Daoy (cell line): Measurements from ENCODE around the gene PCDHB13. TPM values are rescaled to one million over a fixed set of nuclear protein-coding genes. Genes with fewer than 3 reads are reported as not detected.
"Not testable (repeated sequence)": the region's sequence is repeated elsewhere in the genome, so short reads cannot be mapped to it uniquely, and the experiment has no call there.

Experiments
- DNase-seq: peaks from one replicate; pipeline ENCODE4 v3.0.0-alpha.2; 2015; ENCODE audit warnings: low read depth
- total RNA-seq: library from RNA; depleted of rRNA; stranded (reverse); fragments of >200 nt; shearing (Covaris generic); gene quantifications from 2 replicates; pipeline ENCODE4 v1.2.3, GENCODE V29; 2014; rRNA removed

Gene PCDHB13
- 1.7 and 2.1 TPM in 2 replicates for total RNA-seq

DNA sequence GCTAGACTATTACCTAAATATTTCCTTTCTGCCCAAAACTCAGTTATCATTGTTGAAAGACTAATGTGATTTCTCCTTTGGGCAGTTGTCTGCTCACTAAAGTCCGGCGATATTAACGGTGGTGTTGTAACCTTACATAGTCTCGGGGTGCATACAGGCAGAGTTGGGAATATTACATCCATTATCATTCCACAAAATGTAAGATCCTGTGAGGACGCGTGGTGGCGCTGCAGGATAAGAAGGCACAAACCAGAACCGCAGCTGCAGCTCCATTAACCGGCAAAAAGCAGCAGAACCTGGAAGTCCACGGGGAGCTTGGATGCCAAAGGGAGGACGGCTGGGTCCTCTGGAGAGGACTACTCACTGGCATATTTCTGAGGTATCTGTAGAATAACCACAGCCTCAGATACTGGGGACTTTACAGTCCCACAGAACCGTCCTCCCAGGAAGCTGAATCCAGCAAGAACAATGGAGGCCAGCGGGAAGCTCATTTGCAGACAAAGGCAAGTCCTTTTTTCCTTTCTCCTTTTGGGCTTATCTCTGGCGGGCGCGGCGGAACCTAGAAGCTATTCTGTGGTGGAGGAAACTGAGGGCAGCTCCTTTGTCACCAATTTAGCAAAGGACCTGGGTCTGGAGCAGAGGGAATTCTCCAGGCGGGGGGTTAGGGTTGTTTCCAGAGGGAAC is at the start of gene PCDHB13:
Gene PCDHB13 (plus strand): TSS at position 264 of the 684 bp plus-strand sequence. CDS start 205 bp downstream, at position 469.
- DNase-seq = peak; percentile 72

DNA sequence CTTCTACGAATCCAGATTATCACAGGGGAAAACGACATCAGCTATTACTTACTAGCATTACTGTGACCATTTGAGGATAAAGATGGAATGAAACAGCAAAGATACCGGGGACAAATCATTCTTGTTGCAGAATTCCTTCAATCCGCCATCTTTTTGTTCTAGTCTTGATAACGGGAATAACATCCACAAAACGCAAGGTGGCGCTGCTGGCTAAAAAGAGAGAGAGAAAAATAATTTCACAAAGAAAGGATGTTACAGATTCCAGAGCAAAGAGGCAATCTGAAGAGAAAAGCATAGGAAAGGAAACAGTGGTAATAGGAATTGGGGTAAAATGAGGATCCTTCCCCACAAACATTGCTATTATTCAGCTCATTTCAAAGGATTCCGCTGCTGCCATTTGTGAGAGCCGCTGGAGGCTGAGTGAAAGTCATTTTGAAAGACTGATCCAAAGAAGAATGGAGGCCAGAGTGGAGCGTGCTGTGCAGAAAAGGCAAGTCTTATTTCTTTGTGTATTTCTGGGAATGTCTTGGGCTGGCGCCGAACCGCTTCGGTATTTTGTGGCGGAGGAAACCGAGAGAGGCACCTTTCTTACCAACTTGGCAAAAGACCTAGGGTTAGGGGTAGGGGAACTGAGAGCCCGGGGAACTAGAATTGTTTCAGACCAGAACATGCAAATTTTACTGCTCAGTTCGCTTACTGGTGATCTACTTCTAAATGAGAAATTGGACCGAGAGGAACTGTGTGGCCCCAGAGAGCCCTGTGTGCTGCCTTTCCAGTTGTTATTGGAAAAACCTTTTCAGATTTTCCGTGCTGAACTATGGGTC is 41.1 kb upstream of the PCDHB13 start, which contains the start of gene PCDHB7:
Gene PCDHB7 (plus strand): TSS at position 264 of the 824 bp plus-strand sequence. CDS start 192 bp downstream, at position 456.
- DNase-seq = peak; percentile 66

DNA sequence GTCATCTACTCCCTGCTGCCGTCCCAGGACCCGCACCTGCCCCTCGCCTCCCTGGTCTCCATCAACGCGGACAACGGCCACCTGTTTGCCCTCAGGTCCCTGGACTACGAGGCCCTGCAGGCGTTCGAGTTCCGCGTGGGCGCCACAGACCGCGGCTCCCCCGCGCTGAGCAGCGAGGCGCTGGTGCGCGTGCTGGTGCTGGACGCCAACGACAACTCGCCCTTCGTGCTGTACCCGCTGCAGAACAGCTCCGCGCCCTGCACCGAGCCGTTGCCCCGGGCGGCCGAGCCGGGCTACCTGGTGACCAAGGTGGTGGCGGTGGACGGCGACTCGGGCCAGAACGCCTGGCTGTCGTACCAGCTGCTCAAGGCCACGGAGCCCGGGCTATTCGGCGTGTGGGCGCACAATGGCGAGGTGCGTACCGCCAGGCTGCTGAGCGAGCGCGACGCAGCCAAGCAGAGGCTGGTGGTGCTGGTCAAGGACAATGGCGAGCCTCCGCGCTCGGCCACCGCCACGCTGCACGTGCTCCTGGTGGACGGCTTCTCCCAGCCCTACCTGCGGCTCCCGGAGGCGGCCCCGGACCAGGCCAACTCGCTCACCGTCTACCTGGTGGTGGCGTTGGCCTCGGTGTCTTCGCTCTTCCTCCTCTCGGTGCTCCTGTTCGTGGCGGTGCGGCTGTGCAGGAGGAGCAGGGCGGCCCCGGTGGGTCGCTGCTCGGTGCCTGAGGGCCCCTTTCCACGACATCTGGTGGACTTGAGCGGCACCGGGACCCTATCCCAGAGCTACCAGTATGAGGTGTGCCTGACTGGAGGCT is 39.2 kb upstream of the PCDHB13 start:
- DNase-seq = not testable (repeated sequence)

DNA sequence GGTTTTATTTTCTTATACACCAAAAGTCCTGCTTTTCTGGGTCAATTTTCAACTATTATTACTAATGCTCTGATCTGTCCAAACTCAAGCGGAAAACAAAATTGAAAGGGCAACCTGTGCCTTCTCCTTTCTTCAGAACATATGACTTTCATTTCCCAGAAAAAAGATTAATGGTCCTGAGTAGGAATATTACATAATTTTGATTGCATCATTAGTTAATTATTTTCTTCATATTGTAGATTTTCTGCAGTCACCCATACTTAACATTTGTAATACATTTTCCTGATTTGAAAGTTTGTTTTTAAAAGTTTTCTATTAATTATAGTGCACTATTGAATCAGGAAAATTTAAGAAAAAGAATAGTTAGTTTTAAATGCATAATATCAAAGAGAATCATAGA is 37.8 kb upstream of the PCDHB13 start:
- no peak for DNase-seq

DNA sequence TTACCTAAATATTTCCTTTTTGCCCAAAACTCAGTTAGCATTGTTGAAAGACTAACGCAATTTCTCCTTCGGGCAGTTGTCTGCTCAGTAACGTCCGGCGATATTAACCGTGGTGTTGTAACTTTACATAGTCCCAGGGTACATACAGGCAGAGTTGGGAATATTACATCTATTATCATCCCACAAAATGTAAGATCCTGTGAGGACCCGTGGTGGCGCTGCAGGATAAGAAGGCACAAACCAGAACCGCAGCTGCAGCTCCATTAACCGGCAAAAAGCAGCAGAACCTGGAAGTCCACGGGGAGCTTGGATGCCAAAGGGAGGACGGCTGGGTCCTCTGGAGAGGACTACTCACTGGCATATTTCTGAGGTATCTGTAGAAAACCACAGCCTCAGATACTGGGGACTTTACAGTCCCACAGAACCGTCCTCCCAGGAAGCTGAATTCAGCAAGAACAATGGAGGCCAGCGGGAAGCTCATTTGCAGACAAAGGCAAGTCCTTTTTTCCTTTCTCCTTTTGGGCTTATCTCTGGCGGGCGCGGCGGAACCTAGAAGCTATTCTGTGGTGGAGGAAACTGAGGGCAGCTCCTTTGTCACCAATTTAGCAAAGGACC is 36.0 kb upstream of the PCDHB13 start, which contains the start of gene PCDHB8:
Gene PCDHB8 (plus strand): TSS at position 214 of the 615 bp plus-strand sequence. CDS start 245 bp downstream, at position 459.
- DNase-seq = peak; percentile 63

DNA sequence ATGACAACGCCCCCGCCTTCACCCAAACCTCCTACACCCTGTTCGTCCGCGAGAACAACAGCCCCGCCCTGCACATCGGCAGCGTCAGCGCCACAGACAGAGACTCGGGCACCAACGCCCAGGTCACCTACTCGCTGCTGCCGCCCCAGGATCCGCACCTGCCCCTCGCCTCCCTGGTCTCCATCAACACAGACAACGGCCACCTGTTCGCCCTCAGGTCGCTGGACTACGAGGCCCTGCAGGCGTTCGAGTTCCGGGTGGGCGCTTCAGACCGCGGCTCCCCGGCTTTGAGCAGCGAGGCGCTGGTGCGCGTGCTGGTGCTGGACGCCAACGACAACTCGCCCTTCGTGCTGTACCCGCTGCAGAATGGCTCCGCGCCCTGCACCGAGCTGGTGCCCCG is 34.3 kb upstream of the PCDHB13 start:
- DNase-seq = not testable (repeated sequence)

DNA sequence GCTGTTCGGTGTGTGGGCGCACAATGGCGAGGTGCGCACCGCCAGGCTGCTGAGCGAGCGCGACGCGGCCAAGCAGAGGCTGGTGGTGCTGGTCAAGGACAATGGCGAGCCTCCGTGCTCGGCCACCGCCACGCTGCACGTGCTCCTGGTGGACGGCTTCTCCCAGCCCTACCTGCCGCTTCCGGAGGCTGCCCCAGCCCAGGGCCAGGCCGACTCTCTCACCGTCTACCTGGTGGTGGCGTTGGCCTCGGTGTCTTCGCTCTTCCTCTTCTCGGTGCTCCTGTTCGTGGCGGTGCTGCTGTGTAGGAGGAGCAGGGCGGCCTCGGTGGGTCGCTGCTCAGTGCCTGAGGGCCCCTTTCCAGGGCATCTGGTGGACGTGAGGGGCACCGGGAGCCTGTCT is 33.8 kb upstream of the PCDHB13 start:
- not testable (repeated sequence) for DNase-seq

DNA sequence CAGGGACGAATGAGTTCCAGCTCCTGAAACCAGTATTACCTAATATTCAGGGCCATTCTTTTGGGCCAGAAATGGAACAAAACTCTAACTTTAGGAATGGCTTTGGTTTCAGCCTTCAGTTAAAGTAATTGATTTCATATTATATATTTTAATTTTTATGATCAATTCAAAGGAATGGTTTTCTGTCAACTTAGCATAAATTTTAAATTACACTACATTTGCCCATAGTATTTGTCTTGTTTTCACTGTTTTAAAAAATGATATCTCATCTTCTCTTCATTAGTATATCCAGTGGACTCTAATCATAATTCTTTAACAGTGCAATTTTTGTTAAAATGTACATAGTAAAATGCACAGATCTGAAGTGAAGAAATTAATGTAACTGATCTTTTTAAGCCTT is 33.4 kb upstream of the PCDHB13 start:
- no peak for DNase-seq

DNA sequence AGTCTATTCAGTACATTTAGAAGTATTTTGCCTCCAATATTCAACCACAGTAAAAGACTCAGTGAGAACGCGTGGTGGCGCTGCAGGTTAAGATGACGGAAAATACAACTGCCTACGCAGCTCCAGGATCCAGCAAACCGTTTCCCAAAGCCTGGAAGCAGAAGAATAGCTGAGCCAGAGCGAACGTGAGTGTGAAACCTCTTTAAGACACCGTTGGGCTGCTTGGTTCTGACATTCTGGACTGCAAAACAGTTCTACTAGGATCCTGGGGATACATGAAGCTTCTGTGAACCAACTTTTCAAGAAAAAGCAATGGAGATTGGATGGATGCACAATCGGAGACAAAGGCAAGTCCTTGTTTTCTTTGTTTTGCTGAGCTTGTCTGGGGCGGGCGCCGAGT is 31.5 kb upstream of the PCDHB13 start, which contains the start of gene PCDHB16:
Gene PCDHB16 (plus strand): TSS at position 140 of the 400 bp plus-strand sequence. CDS start 173 bp downstream, at position 313.
- DNase-seq = peak; percentile 76

DNA sequence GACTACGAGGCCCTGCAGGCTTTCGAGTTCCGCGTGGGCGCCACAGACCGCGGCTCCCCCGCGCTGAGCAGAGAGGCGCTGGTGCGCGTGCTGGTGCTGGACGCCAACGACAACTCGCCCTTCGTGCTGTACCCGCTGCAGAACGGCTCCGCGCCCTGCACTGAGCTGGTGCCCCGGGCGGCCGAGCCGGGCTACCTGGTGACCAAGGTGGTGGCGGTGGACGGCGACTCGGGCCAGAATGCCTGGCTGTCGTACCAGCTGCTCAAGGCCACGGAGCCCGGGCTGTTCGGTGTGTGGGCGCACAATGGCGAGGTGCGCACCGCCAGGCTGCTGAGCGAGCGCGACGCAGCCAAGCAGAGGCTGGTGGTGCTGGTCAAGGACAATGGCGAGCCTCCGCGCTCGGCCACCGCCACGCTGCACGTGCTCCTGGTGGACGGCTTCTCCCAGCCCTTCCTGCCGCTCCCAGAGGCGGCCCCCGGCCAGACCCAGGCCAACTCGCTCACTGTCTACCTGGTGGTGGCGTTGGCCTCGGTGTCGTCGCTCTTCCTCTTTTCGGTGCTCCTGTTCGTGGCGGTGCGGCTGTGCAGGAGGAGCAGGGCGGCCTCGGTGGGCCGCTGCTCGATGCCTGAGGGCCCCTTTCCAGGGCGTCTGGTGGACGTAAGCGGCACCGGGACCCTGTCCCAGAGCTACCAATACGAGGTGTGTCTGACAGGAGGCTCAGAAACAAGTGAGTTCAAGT is 29.4 kb upstream of the PCDHB13 start:
- not testable (repeated sequence) for DNase-seq

DNA sequence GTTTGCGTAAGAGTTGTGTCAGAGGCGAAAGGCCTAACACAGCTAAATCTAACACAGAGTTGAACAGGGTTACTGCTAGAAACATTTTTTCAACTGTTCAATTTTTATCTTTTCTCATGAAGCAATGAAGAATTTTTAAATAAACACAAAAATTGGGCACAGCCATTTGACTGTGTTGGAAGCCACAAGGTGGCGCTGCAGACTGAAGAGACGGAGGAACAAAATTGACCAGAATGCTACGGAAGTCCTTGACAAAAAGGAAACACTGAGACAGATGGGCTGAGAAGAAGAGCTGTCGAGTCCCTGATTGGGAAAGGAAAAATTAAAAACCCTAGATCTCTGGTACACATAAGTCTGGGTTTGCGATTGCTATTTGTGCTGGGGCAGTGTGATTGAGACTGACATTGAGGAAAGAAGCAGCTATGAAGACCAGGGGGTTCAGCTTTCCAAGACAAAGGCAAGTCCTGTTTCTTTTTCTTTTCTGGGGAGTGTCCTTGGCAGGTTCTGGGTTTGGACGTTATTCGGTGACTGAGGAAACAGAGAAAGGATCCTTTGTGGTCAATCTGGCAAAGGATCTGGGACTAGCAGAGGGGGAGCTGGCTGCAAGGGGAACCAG is 26.7 kb upstream of the PCDHB13 start, which contains the start of gene PCDHB9:
Gene PCDHB9 (plus strand): TSS at position 265 of the 616 bp plus-strand sequence. CDS start 158 bp downstream, at position 423.
- DNase-seq = peak; percentile 63

DNA sequence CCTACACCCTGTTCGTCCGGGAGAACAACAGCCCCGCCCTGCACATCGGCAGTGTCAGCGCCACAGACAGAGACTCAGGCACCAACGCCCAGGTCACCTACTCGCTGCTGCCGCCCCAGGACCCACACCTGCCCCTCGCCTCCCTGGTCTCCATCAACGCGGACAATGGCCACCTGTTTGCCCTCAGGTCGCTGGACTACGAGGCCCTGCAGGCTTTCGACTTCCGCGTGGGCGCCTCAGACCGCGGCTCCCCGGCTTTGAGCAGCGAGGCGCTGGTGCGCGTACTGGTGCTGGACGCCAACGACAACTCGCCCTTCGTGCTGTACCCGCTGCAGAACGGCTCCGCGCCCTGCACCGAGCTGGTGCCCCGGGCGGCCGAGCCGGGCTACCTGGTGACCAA is 25.0 kb upstream of the PCDHB13 start:
- not testable (repeated sequence) for DNase-seq

DNA sequence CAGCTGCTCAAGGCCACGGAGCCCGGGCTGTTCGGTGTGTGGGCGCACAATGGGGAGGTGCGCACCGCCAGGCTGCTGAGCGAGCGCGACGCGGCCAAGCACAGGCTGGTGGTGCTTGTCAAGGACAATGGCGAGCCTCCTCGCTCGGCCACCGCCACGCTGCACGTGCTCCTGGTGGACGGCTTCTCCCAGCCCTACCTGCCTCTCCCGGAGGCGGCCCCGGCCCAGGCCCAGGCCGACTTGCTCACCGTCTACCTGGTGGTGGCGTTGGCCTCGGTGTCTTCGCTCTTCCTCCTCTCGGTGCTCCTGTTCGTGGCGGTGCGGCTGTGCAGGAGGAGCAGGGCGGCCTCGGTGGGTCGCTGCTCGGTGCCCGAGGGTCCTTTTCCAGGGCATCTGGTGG is 24.6 kb upstream of the PCDHB13 start:
- not testable (repeated sequence) for DNase-seq

DNA sequence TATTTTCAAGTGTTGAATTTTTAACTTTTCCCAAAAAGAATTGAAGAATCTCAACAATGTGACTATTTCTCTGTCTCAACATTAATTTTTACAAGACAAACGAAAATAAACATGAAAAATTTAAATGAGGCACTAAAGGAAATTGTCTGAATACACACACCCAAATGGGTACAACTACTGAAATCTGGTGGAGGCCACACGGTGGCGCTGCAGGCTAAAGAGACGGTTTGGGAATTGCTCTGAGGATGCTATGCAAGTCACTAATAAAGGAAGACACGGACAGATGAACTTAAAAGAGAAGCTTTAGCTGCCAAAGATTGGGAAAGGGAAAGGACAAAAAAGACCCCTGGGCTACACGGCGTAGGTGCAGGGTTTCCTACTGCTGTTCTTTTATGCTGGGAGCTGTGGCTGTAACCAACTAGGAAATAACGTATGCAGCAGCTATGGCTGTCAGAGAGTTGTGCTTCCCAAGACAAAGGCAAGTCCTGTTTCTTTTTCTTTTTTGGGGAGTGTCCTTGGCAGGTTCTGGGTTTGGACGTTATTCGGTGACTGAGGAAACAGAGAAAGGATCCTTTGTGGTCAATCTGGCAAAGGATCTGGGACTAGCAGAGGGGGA is 21.5 kb upstream of the PCDHB13 start, which contains the start of gene PCDHB10:
Gene PCDHB10 (plus strand): TSS at position 244 of the 616 bp plus-strand sequence. CDS start 200 bp downstream, at position 444.
- peak; percentile 65 for DNase-seq

DNA sequence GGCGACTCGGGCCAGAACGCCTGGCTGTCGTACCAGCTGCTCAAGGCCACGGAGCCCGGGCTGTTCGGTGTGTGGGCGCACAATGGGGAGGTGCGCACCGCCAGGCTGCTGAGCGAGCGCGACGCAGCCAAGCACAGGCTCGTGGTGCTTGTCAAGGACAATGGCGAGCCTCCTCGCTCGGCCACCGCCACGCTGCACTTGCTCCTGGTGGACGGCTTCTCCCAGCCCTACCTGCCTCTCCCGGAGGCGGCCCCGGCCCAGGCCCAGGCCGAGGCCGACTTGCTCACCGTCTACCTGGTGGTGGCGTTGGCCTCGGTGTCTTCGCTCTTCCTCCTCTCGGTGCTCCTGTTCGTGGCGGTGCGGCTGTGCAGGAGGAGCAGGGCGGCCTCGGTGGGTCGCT is 19.4 kb upstream of the PCDHB13 start:
- not testable (repeated sequence) for DNase-seq

DNA sequence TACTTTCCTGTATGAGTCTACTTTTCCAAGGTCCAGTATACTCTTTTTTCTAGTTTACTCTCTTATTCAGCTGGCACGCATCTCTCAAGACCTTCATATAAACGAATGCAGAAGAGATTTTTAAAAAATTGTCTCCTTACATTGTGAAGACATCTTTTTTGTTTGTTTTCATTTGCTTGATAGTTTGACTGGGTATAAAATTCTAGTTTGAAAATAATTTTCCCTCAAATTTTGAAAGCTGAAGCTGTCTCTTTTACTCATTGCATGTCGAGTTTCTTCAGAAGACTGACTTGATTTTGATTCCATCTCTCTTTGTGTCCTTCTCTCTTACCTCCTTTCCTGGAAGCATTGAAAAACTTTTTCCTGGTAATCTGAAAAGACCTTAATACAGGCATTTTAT is 17.4 kb upstream of the PCDHB13 start:
- DNase-seq = no peak

DNA sequence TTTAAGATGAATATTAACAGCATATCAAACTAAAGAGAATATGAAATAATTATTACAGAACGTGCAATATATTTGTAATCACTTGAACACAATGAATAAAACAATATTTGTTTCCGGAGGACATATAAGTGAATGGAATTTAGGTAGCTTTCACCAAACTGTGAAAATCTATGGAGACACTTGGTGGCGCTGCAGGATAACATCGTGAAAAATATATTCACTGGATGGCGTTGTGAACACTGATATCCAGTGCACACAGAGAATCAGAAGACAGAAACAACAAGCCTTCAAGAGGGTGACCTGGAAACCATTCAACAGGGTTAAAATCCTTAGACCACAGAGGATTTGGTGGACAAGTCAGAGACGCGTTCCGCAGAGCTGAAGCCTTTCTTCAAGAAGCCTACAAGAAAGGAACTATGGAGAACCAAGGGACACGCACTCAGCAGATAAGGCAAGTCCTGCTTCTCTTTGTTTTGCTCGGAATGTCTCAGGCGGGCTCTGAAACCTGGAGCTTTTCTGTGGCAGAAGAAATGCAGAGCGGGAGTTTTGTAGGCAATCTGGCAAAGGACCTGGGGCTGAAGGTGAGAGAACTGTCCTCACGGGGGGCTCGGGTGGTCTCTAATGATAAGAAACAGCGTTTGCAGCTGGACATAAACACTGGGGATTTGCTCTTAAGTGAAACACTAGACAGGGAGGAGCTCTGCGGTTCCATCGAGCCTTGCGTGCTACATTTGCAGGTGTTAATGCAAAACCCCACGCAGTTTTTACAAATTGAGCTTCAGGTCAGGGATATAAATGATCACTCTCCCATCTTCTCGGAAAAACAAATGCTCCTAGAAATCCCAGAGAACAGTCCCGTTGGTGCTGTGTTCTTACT is 14.1 kb upstream of the PCDHB13 start, which contains the start of gene PCDHB11:
Gene PCDHB11 (plus strand): TSS at position 269 of the 877 bp plus-strand sequence. CDS start 148 bp downstream, at position 417.
- DNase-seq = peak; percentile 45

DNA sequence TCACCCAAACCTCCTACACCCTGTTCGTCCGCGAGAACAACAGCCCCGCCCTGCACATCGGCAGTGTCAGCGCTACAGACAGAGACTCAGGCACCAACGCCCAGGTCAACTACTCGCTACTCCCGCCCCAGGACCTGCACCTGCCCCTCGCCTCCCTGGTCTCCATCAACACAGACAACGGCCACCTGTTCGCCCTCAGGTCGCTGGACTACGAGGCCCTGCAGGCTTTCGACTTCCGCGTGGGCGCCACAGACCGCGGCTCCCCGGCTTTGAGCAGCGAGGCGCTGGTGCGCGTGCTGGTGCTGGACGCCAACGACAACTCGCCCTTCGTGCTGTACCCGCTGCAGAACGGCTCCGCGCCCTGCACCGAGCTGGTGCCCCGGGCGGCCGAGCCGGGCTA is 12.6 kb upstream of the PCDHB13 start:
- DNase-seq = not testable (repeated sequence)
